Activated CD8-positive, alpha-beta memory T cell treated with anti-CD3 and anti-CD28 coated beads for 4 hours (primary cell): Measurements from ENCODE around the gene TTYH3.
A peak's percentile ranks its signal among the peaks of the same experiment; 100 is the strongest.
"Not testable (repeated sequence)": the region's sequence is repeated elsewhere in the genome, so short reads cannot be mapped to it uniquely, and the experiment has no call there.

Experiments
- DNase-seq, 2 donors: peaks; one replicate each; pipeline ENCODE4 v3.0.0-alpha.2; 2020; ENCODE audit warnings: low read depth in 2 of 2

Gene TTYH3

DNA sequence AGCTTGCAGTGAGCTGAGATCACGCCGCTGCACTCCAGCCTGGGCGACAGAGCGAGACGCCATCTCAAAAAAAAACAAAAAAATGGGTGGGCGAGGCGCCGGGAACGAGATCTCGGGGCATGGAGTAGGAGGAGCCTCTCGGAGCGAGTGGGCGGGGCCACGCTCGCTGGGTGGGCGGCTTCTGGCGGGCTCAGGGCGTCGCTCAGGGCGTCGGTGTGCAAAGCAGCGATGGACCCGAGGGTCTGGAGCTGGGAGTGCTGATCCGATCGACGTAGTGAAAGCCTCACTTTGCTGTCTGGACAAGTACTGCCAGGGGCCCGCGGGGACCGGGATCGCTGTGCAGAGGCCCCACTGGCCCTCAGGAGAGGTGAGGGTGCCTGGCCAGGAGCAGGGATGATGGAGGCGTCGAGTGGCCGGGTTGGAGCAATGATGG lies 33.6 kb downstream of the TTYH3 start:
- DNase-seq, result no peak

DNA sequence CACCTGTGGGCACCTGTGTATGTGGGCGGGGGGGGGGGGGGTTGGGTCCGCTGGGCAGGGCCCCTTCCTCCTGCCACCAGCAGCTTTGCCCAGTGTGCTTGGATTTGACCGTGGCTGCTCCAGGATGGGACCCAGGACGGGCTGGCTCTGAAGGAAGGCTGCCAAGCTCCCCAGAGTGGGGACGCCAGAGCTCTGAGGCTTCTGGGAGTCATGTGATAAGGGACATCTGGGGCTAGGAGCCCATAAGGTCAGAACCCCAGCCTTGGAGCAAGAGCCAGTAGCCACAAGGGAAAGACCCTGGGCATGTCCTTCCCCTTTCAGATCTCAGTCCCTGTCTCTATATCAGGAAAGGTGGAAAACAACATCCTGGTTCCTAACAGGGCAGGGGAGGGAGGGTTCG lies 34.4 kb downstream of the TTYH3 start:
- DNase-seq, result no peak

DNA sequence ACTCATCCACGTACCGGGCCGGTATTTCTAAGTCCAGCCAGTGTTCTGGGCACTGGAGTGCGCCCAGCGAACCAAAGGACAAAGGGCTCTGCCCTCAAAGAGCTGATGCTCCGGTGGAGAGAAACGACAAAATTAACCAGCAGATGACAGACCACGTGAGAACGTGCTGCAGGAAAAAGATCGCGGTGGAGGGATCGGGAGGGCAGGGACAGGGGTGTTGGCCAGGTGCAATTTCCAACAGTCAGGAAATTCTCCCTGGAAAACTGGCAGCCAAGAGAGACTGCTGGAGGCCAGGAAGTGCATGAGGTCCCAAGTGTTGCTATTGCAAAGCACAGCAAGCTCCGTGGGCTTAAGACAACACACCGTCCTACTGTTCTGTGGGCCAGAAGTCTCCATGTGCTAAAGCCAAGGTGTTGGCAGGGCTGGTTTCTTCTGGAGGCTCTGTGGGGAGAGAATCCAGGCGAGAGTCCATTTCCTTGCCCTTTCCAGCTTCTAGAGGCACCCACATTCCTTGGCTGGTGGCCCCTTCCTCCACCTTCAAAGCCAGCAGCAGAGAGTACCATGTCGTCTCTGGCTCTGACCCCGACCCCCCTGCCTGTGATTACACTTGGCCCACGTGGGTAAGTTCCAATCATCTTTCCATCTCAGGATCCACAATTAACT lies 34.9 kb downstream of the TTYH3 start:
- no peak for DNase-seq

DNA sequence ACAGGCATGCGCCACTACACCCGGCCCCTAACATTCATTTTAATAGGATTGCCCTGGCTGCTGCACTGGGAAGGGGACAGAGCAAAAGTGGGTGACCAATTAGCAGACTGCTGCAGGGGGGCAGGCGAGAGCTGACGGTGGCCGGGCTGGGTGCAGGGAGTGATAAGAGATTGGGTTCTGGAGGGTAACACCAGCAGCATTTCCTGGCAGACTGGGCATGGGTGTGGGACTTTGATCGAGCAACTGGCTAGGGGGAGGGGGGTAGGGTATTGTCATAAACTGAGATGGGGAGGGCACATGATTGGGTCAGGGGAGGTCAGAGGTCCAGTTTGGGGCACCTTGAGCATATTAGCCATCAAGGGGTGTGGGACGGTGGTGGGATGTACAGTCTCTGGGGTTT lies 36.1 kb downstream of the TTYH3 start:
- no peak for DNase-seq

DNA sequence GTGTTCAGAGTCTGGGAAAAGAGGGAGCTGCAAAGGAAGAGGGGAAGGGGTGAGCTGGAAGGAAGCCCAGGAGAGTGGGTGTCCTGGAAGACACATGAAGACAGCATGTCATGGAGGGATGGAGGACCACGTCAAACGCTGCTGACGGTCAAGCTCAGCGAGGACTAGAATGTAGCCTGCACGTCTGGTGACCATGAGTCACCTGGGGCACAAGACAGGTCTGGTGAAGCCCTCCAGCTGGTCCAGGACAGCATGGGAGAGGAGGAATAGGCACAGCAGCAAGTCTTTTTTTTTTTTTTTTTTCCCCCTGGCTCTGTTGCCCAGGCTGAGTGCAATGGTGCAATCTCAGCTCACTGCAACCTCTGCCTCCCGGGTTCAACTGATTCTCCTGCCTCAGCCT lies 36.6 kb downstream of the TTYH3 start:
- no peak for DNase-seq

DNA sequence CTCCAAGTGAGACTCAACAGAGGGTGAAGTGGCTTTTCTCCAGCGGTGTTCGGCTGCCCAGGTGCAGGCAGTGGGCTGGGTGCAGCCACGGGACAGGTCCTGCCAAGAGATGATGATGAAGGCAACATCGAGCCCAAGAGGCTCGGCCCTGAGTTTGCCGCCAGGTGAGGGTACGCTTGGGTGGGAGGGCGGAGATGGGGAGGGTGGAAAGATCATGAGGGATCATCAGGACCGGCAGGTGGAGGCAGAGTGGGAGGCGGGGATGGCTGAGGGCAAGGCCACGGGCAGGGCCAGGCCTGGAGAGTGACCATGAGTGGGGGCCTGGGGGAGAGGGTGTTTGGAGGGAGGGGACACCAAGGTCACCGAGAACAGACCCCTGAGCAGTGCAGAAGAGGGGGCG lies 38.4 kb downstream of the TTYH3 start:
- no peak for DNase-seq

DNA sequence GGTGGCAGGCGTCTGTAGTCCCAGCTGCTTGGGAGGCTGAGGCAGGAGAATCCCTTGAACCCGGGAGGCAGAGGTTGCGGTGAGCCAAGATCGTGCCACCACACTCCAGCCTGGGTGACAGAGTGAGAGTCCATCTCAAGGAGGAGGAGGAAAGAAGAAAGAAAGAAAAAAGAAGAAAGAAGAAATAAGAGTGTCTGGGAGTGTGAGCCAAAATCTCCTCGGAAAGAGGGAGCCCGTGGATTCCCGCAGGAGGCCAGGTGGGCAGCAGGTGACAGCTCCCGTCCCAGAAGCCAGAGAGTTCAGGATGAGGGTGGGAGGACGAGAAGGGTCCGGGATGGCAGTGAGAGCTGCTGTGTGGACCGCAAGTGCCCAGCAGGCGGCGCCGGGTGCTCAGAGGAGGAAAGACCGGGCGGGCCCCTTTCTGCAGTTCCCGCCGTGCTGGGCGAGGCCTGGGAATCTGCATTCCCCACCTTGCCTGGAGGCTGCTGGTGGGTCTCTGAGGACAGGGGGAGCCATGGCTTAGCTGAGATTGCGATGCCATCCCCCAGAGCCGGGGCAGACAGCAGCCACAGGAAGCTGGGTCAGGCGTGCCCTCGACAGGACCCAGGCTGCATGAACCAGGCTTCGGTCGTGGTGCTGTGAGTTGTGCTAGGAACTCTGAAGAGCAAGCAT lies 39.1 kb downstream of the TTYH3 start:
- DNase-seq, result peak; percentile 35 to 42

DNA sequence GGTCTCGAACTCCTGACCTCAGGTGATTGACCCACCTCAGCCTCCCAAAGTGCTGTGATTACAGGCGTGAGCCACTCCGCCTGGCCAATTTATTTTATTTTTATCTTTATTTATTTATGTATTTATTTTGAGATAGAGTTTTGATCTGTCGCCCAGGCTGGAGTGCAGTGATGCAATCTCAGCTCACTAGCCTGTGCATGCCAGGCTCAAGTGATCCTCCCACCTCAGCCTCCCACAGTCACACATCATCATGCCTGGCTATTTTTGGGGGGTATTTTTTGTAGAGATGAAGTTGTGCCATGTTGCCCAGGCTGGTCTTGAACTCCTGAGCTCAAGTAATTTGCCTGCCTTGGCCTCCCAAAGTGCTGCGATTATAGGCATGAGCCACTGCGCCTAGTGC lies 41.4 kb downstream of the TTYH3 start:
- DNase-seq, result not testable (repeated sequence)

DNA sequence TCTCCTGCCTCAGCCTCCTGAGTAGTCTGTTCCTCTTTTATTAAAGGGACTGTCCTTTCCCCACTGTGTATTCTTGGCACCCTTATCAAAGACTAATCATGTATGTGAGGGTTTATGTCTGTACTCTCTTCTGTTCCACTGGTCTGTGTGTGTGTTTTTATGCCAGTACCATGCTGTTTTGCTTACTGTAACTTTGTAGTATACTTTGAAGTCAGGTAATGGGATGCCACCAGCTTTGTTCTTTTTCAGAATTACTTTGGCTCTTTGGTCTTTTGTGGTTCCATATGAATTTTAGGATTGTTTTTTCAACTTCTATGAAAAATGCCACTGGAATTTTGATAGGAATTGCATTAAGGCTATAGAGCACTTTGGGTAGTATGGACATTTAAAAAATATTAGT lies 42.1 kb downstream of the TTYH3 start:
- no peak for DNase-seq

DNA sequence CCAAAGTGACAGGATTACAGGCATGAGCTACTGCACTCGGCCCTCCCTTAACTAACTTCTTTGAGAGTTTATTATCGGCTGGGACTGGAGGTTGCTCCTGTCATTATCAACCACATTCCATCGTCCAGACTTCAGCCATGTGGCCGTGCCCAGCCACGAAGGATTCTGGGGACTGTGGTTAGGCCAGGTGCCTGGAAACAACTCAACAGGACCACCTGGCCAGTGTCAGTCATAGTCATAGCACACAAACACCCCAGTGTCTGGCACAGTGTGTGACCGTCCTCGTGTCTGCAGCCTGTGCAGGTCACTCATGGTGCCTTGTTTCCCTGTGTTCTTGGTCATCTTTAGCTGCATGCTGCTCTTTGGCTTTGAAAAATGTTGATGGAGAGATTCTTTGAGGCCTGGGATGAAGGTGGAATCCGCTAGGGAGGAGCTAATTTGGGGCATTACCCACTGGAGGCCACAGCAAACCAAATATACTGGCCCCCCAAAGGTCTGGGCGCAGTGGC lies 43.5 kb downstream of the TTYH3 start:
- DNase-seq, result no peak

DNA sequence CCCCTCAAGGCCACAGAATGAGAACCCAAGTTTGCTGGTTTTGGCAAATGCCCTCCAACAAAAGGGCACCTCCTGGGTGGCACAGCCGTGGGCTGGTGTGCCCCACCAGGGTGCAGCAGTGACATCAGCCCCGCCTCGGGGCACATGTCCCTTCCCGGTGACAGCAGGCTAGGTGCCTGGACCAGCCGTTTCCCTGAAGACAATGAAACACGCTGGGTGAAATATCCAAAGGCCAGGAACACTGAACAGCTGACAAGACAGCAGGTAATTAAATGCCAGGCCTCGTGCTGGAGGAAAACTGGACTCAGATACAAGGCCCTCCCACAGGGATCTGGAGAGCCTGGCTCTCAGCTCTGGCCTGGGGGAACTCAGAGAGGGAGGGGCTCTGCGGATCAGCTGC lies 44.8 kb downstream of the TTYH3 start:
- DNase-seq, result not testable (repeated sequence)

DNA sequence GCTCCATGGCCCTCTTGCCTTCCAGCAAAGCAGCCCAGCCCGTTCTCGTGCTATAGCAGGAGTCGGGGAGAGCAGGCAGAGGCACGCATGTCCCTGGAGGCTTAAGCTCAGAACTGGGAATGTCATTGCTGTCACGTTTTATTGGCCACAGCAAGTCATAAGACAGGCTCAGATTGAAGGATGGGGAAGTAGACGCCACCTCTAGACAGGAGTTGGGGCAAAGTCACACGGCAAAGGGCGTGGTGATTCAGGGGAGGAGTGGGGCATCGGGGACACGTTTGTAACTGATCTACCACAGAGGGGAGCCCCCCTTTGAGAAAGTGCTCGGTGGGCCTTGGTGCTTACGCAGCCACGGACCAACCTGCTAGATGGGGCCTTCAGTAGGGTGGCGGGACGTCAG lies 46.7 kb downstream of the TTYH3 start:
- not testable (repeated sequence) for DNase-seq

DNA sequence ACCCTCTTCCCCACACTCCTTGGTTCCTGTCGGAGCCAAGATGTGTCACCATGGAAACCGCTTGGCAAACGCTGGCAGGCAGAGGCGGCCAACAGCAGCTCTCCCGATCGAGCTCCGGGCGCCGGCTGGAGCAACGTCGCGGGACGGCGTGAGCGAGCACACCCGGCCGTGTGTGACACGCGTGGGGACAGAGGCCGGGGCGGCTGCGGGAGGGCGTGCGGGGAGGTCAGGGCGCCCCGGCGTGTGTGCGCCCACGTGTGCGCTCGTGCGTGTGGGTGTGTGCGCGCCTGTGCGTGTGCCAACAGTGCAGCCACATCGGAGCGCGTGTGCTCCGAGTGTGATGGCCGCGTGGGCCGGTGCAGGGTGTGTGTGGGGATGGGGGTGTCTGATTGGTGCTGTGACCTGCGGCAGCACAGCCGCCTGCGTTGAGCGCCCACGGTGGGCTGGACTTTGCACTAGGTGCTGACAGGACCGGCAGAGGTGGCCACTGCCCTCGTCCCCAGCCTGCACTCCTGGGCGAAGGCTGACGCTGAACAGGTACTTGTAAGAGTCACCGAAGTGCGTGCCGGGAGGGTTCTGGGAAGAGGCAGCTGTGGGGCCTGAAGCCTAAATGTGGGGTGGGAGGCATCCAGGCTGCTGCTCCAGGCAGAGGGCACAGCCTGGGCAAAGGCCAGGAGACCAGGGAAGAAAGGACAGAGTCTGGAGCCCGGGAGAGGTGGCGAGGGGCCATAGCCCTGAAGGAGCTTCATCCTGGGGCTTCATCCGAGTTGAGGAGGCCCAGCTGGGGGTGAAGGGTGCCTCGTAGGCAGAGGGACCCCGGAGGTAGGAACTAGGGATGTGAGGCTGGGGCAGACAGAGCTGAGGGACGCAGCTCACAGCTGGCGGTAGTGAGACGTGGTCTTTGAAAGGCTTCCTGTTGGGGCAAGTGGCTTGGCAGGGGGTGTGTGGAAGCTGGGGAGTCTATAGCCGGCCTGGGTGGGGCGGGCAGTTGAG lies 47.6 kb downstream of the TTYH3 start:
- DNase-seq, result not testable (repeated sequence)

DNA sequence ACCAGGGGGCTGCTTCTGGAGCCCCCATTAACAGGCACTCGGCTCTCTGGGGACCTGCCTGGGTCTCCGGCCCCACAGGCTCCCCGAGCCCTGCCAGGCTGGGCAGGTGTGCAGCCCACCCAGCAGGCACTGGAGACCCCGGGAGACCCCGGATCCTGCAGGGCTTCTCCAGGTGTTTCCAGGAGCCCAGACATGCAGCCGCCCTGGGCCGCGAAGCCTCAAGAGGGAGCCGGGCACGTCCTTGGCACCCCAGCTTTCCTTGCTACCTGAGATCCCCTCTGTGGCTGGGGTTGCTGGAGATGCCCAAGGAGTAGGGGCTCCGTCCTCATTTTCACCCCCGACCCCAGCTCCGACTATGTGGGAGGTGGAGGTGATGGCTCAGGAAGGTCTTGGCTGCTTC lies 48.5 kb downstream of the TTYH3 start:
- no peak for DNase-seq

DNA sequence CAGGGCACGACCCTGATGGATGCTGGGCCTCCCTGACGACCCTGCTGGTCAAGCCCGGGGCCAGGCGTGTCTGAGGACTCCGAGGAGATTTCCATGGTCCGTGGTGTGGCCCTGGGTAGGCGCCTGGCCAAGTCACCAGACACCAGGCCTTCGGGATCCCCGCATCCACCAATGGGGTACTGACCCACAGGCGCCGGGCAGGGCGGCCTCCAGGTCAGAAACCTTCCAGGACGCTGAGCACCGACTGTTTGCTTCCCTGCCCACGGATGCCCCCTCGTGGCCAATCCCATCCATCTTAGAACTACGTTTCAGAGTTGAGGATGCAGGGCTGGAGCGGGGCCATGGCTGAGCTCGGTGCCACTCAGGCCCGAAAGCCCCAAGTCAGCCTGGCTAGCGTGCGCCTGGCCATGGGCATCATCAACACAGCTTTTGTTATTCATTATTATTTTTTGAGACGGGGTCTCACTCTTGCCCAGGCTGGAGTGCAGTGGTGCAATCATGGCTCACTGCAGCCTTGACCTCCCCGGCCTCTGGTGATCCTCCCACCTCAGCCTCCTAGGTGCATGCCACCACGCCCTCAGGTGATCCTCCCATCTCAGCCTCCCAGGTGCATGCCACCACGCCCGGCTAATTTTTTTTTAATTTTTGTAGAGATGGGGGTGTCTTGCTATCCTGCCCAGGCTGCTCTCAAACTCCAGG lies 49.2 kb downstream of the TTYH3 start:
- DNase-seq, result peak in 1 of 2 donors; percentile 30

DNA sequence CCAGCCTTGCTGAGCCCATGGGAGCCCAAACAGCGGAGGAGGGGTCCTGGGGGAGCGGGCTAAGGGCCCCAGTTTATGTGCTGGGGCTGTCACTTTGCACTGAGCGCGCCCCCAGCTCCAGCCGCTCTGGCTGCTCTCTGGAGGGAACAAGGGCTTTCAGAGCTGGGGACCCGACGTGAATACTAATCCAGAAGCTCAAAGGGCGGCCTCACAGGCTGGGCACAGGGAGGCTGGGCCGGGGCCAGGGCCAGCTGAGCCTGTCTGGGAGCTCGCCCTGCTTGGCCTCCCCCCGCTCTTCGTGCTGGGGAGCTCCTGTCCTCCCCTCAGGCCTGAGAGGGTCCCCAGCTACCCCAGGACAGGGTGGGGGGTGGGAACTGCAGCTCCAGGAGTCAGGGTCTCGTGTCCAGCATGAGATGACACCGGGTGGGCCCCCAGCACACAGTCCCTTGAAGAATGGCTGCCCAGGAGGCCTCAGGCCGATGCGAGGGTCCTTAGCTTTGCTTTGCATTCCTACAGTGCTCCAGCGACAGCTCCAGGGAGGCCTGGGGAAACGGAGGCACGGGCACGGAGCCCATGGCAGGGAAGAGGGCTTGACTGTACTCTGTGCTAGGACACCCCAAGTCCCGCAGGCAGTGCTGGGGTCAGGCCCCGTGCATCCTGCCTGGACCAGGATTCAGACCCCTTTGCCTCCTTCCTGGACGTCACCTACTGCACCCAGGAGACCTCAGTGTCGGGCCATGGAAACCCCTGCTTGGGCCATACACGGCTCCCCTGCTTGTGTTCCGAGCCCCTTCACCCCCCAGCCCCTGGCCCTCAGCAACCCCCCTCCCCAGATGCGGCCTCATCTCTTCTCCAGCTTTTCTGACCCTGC lies 50.4 kb downstream of the TTYH3 start:
- no peak for DNase-seq

DNA sequence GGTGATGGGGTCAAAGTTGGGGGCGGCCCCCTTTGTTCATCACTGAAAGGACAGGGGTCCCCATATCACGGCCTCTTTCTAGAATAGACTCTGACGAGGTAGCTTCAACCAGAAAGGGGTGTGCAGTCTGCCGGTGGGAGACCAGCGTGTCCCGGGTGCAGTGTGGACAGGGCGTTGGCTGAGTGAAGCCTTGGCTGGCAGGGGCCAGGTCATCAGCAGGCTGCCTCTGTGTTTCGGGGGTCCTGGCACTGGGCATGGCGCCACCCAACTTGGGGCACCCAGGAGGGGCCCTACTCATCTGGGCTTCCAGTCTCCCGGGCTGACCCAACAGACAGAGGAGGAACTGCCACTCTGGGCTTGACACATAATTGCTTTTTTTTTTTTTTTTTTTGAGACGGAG lies 52.7 kb downstream of the TTYH3 start:
- no peak for DNase-seq

DNA sequence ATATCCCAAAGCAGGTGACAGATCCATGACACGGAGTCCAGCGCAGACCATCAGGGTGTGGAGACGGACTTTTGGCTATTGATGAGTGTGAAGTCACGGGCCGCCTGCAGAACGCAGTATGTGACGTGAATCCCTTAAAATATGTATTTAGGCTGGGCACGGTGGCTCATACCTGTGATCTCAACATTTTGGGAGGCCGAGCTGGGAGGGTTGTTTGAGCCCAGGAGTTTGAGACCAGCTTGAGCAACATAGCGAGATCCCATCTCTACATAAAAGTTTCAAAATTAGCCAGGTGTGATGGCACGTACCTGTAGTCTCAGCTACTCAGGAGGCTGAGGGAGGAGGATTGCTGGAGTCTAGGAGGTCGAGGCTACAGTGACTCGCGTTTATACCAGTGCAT lies 54.3 kb downstream of the TTYH3 start:
- no peak for DNase-seq

DNA sequence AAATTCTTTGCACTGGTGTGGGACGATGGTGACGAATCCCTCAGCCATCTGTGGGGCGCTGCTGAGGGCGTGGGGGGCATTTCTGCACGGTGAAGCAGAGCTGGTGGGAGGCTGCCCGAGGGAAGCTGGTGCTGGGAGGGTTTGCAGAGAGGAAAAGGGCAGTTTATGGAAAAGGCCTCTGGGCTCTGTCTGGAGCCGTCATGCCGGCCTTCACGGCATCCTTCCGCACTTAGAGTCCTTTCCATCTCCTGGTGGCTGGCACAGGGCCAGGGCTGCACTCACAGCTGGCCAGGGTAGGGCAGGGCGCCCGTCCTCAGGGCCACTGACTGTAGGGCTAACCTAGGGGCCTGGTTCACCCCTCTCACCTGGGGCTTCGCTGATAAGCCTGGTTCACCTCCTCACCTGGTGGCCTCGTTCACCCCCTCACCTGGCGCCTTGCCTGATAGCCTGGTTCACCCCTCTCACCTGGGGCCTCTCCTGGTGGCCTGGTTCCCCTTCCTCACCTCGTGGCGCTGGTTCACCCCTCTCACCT lies 55.6 kb downstream of the TTYH3 start:
- no peak for DNase-seq

DNA sequence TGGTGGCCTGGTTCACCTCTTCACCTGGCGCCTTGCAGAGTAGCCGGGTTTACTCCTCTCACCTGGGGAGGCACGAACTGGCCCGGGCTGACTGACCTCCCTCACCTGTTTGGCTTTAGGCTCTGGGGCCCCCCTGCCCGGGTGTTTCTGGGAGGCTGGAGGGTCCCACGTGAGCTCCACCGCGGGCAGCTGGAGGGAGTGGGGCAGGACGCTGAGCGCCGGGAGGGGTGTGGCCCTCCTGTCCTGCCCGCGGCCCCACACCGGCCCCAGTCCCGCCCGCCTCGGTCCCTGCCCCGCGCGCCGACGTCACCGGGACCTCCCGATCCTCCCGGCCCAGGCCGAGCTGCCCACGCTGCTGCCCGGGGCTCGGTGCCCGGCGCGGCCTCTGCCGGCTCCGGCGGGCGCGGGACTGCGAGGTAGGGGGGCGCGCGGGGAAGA lies 56.1 kb downstream of the TTYH3 start, which contains the start of gene AMZ1:
AMZ1 (plus strand) TSS at position 322 of the 438 bp plus-strand sequence. CDS start 12,250 bp downstream, outside the sequence.
- DNase-seq, result no peak
